DMS114 treated with DMSO at 0.1 percent for 48 hours (cell line): ENCODE measurements around the gene ROBO4.

ENCODE experiments used
- DNase-seq: peaks from one replicate; lab custom pipeline; 2025; ENCODE audit not compliant: unreplicated experiment; lab: John Stamatoyannopoulos, UW

The ROBO4 gene

DNA sequence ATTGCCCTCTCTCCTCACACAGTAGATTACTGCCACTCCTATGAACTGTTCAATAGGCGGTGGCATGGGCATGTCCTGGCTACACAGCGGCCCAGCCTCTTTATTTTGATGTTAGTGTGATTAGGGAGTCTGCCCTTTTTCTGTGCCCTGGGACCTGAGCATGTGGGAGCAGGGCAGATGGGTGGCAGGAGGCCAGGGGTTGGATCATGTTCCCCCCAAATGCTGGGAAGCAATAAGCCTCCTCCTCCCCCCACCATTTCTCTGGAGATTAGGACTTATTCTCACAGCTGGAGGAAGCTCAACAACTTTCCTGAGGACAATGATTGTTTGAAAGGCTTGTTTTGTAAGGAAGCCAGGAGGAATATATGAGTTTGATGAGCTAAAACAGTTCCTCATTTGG lies 22.2 kb upstream of the ROBO4 start:
- DNase-seq: no peak

DNA sequence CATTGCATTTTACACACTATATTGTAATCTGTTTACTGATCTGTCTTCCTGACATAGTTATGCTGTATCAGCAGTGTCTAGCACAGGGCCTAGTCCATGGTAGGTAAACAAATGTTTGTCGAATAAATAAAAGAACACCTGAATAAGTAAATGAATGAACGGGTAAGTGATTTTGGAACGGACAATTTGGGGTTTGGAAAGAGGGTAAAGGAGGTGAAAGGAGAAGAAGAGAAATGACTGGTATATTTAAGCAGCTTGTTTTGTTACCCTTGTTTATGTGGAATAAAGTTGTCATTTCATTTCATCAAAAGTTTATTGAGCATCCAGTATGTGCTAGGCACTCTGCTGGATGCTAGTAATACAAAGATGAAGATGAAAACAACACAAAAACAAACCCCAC lies 21.3 kb upstream of the ROBO4 start, which contains the start of gene HEPN1:
TSS of gene HEPN1 (plus strand) at position 301 of the 400 bp plus-strand sequence.
- DNase-seq: no peak

DNA sequence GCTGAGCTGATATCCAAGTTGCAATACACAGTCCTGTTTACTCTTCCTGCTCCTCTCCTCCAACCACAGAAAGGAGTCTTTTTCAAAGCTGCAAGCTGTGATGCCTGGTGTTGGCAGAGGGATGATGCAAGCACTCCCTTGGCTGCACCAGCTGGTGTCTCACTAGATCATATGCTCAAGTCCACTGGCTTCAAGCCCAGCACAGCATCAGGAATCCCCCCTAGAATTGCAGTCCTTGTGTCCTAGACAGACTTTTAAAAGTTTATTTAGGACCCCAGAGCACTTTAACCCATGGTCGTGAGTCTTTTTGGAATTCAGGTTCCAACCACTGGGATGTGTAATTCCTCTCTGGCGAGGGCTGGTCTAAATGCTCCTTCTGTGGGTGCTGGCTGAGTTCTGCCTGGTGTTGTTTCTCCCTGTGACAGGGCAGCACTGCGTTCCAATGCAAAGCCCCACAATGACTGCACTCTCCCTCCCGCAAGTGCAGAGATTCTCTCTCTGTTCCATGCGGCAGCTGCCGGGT lies 19.5 kb upstream of the ROBO4 start:
- no peak for DNase-seq

DNA sequence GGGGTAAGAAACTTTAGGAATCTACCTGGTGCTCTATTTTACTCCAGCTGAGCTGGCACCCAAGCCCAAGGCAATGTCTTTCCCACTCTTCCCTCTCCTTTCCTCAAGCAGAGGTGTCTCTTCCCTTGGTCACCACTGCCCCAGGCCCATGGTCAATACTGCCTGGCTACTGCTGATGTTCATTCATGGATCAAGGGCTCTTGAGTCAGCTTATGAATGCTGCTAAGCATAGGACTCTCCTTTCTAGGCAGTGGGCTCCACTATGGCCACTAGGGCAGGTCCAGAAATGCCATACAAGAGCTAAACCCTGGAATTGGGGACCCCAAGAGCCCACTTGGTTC lies 18.7 kb upstream of the ROBO4 start:
- no peak for DNase-seq

DNA sequence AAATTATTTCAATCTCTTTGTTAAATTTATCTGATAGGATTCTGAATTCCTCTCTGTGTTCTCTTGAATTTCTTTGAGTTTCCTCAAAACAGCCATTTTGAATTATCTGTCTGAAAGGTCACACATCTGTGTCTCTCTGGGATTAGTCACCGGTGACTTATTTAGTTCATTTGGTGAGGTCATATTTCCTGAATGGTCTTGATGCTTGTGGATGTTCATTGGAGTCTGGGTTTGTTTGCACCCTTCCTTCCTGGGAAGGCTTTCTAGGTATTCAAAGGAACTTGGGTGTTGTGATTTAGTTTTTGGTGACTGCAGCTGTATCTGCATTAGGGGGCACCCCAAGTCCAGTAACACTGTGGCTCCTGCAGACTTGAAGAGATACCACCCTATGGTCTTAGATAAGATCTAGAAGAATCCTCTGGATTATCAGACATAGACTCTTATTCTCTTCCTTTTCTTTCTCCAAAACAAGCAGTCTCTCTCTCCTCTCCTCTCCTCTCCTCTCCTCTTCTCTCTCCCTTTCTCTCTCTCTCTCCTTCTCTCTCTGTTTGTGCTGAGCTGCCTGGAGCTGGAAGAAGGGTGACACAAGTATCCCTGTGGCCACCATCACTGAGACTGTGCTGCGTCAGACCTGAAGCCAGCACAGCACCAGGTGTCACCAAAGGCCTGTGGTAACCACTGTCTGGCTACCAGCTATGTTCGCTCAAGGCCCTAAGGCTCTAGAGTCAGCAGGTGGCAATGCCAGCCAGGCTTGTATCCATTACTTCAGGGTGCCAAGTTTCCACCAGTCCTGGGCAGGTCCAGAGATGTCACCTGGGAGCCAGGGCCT lies 18.1 kb upstream of the ROBO4 start:
- DNase-seq: no peak

DNA sequence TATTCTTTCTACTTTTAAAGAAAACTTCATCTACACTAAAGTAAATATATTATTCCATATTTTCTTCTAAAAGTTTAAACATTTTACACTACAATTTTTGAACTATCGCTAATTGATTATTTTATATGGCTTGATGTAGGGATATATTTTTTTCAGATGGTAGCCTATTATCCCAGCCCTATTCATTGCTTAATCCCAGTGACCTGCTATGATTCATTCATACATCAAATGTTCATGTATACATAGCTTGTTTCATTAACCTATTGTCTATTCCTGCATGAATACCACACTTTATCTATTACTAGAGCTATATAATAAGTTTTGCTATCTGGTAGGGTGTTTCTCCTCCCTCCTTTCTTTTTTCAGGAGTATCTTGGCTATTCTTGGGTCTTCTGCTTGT lies 5.0 kb upstream of the ROBO4 start:
- no peak for DNase-seq

DNA sequence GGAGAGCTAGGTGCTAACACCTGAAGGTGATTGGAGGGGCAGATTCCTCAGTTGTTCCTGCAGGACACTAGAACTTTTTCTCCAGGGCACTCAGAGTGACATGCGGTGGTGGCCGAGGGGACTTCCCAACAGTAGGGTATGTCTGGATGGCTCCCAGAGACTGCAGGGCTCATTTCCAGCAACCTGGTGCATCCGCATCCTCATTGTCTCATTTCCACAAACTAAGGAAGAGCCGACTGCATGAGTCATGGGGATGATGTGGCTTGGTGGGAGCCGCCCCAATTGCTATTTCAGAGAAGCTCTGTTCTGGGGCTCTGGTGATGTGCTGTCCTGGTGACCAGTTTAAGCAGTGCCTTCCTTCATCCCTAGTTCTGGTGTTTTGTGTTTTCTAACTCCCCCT lies 2.8 kb upstream of the ROBO4 start:
- DNase-seq: no peak

DNA sequence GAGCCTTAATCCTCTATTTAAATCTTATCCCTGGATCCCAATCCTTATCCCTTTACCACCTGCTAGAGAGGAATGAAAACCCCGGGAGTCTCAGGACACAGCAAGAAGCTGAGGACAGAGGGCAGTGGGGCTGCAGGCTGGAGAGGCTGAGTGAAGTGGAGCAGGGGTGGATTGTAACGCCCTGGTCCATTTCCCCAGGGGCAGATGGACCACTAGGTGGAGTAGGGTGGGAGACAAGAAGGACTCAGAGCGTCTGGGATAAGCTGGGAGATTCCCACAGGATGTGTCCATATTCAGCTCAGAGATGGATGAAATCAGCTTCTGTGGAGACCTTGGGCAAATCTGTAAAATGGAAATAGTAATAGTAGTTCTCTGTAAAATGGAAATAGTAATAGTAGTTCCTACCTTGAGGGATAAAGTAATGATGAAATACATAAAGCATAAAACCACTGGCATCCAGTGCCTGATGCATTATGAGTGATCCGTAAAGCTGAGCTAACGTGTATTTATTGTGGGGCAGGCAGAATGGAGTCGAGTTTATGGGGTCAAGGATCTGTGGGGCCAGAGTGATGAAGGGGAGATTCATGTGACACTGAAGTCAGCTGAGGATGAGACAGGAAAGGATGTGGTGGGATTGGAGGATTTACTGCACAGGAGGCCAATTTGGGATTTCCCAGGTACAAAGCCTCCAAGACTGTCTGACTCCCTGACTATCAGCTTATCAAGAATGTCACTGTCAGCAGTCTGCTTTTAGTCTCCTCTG lies 1.9 kb upstream of the ROBO4 start:
- no peak for DNase-seq

DNA sequence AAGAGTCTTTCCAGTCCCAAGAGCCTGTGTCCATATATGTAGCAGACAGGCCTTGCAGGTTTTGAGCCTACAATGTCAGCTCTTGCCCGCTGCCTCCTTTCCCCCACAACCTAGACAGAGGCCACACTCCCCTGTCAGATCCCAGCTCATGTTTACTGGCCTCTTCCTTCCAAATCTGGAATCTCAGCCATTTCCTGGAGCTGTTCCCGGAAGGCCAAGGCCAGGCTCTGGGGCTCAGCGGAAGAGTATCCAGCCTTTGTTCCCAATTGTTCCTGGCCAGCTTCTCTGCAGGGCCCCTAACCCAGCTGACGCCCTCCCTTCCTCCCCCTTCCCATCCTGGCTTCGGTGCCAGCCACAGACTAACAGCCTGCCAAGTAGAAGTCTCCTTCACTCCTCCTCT lies 1.0 kb upstream of the ROBO4 start:
- no peak for DNase-seq

DNA sequence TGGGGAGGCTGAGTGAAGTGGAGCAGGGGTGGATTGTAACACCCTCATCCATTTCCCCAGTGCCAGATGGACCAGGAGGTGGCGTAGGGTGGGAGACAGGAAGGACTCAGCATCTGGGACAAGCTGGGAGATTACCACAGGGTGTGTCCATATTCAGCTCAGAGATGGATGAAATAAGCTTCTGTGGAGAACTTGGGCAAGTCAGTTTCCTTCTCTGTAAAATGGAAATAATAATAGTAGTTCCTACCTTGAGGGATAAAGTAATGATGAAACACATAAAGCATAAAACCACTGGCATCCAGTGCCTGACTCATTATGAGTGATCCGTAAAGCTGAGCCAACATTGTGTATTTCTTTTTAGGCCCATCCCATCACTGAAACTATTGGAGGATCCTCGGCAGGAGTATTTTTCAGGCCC lies 607 bp upstream of the ROBO4 start:
- DNase-seq: no peak

DNA sequence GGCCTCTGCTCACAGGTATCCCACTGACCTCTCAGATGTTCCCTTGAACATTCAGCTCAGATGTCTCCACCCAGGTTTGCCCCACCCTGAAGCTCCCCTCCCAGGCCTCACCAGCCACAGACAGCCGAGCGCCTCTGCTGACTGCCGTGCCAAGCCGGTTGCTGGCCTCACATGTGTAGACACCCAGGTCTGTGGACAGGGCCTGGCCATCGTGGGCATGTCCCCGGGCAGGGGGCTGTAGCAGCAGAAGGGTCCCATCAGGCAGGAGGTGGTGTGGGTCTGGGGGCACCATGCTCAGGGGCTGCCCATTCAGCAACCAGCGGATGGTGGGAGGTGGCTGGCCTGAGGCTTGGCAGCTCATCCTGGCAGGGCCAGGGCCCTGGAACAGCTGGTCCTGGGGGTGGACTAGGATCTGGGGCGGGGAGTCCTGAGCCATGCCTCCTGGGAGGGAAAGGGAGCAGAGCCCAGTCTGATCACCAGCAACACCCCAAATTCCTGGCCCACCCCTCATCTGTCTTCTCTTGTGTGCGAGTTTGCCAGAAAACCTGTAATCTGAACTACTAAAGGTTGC lies 759 bp downstream of the ROBO4 start:
- no peak for DNase-seq

DNA sequence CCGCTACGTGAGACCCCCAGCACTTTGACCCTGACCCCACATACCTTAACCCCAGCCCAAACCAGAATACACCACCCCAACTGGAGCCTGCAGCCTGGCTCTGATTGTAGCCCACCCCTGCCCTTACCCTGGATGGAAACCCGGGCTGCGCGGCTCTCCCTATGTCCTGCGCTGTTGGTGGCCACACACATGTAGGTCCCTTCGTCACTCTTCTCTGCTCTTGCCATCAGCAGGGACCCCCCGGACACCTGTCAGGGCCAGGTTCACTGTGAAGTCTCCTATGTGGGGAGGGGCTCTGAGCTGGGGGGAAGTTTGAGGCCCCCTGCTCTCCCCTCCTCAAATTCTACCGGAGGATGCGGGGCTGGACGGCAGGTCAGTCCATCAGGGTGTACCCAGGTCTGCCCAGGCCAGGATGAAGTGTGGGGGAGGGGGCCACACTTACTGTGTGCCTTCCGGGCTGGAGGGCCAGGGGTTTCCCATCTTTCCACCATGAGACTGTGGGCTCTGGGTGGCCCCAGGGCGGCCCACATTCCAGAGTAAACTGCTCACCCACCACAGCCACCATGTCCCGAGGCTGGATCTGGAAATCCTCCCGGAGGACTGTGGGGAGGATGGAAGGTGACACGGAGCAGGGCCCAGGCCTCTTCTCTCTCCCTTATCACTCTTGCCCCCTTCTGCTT lies 1.5 kb downstream of the ROBO4 start:
- DNase-seq: no peak

DNA sequence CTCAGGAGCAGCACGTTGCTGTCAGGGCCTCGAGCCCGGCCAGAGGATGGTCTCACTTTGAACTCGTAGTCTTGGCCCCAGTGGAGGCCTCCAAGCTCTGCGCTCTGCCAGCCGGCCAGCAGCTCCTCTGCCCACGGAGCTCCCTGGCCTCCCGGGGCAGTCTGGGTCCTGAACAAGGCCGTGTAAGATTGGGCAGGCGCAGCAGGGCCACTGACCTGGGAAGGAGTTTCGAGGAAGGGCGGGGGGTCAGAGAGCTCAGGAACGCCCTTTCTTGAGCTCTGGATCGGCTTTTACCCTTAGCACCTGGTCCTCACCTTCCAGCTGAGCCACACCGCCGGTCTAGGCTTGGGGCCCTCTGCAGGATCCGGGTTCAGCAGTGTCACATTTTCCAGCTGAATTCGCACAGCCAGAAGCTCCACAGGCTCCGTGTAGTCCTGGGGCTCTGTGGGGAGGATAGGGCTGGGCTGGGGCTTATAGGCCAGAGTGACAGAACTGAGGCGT lies 2.1 kb downstream of the ROBO4 start:
- DNase-seq: no peak

DNA sequence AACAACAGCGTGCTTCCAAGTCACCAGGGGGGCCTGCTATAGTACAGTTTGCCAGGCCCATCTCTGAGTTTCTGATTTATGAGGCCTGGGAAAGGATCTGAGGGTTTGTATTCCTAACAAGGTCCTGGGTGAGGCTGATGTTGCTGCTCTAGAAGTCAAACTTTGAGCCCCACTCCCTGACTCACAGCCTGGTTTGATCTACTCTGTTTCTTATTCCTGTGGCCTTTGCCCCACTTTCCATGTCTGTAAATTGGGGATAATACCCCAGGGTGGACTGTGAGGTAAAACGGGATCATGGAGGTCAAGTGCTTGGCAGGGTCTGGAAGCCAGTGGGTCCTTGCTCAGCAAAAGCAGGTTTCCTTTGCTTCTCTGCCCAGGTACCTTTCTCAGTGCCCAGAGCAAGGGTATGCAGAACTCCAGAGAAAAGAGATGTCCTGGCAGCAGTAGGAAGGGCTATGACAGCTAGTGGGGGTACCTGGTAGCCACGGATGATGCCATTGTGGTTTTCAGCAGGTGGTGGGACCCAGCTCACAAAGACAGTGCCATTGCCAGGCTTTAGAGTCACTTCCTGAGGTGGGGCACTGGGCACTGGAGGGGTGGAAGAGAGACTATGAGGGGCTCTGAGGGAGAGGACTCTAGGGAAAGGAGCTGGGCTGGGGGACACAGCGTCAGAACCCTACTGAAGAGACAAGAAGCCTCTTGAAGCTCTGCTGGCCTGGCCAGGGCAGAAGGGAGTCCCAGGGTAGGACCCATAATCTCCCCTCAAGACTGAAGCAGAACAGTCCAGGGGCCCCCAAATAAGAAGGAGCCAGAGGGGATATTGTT lies 2.8 kb downstream of the ROBO4 start:
- no peak for DNase-seq

DNA sequence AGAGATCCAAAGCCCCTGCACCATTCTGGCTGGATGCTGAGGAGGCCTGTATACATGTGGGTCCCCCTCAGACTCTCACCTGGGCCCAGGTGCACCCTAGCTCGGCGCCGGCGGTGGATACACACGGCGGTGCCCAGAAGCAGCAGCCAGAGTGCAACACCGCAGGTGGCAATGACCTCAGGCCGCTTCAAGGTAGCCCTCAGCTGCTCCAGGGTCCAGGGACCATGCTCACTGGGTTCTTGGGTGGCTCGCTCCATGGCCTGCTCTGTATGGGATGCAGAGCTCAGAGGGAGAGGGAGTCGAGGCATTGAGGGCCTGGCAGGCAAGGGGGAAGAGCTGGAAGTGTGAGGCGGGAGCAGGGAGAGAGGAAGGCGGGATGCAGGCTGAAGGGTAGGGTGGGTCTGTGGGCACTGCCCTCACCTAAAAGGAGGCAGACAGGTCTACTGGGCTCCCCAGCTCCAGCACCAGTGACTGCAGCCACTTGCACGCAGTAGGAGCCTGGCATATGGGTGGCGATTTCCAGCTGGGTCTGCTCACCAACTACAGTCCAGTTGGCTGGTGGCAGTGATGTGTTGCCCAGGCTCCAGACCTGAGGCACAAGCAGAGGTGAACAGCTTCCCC lies 3.8 kb downstream of the ROBO4 start:
- DNase-seq: no peak

DNA sequence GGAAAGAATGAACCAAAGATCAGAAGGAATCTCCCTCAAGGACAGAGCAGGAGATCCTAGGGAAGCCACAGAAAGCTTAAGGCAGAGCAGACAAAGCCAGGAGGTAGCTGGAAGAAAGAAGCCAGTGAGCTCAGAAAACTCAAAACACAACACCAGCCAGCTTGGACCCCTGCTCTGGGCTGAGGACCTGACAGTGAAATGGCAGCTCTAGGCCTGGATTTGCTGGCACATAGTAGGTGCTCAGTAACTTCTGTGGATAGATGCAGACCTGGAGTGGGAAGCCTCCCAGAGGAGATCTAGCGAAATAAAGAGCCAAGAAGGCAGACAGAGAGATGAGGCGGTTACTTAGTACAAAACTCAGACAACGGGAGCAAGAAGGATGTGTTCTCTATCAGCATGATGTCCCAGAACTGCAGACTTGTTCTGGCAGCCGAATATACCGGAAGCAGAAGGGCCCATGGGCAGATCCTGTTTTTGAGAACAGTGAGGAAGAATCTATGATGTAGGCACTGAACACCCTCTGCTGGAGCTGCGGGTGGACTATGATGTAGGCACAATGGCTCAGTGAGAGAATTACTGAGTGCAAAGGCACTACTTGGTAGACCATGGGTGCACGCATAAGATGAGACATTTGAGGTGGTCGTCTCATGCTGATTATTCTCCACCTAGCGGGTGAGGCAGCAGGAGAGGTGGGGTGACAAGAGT lies 4.8 kb downstream of the ROBO4 start:
- DNase-seq: no peak

DNA sequence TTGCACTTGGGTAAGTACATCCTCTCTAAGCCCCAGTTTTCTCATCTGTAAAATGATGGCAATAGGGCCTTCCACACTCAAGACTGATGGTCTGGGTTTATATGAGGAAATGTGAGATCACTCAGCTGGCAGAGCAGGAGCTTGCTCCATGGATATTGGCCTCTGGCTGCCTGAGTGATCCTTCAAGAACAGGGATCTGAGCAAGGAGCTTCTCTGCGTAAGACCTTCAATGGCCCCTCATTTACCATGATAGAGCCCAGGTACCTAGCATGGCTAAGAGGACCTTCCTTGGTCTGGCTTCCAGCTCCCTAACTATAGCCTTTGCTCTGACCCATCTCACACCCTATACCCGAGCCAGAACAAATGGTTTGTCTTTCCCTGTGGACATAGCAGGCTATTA lies 5.5 kb downstream of the ROBO4 start:
- DNase-seq: no peak

DNA sequence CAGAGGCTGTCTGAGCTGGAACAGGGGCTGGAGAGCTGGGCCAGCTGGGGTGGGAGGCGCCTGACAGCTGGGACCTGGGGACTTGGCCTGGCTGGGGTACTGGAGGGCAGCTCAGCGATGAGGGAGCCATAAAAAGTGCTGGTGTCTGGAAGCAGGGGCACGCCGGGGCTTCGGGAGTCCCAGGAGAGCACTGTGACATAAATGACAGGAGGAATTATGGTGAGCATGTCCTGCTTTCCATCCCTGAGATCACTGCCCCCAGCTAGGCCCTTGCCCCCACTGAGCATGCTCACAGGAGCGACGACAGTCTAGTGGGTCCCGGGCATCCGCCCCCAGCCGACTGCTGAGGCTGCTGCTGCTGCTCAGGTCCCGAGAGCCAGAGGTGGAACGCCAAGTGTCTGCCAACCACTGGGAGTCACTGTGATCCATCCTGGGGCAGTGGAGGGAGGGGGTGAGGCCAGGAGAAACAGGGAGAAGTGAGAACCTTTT lies 6.2 kb downstream of the ROBO4 start:
- no peak for DNase-seq
